DMS 273 (cell line): Measurements from ENCODE around the gene ISYNA1.
A peak's percentile ranks its signal among the peaks of the same experiment; 100 is the strongest.

ENCODE experiments used
- DNase-seq: peaks from one replicate; lab custom pipeline; 2025; ENCODE audit not compliant: unreplicated experiment; lab: John Stamatoyannopoulos, UW

Gene ISYNA1

GRCh38 chr19:18437491-18438330, at the start of gene ISYNA1:
TSS of gene ISYNA1 (minus strand) at chr19:18438133. CDS start at chr19:18437979, 154 bp downstream.
- DNase-seq, result peak; percentile 79

- DNase-seq, result no peak
These were observed 48.8 kb upstream of the ISYNA1 start for GRCh38 chr19:18486746-18487145.

- DNase-seq, result no peak
These were observed 47.1 kb upstream of the ISYNA1 start for GRCh38 chr19:18484992-18485391.

GRCh38 chr19:18483119-18483890, 45.4 kb upstream of the ISYNA1 start:
- DNase-seq, result peak; percentile 81

GRCh38 chr19:18481505-18482222, 43.7 kb upstream of the ISYNA1 start:
- no peak for DNase-seq

DNA sequence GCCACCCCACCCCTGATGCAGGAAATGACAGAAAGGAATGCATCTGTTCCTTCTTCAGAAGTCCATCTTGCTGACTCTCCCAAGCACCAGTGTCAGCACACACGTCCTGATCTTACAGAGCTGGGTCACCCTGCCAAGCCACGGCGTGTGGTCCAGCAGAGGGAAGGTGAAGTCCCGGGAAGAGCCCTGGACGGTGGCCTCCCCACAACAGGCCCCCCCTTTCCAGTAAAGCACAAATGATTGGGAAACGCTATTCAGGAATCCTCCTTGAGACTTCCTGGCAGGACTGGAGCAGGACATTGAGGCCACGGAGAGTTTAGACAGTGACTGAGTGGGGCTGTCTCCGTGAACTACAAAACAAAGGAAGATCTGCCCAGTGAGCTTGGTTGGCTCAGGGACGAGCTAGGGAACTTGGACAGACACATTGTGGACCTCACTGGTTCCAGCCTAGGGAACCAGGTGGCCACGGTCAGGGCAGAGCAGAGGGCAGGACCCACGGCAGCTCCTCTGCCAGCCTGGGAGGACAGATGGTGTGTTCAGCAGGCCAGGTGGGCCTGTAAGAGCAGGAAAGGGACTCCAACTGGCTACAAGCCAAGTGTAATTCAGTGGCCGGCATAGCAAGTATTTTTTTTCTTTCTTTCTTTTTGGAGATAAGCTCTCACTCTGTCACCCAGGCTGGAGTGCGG, 42.2 kb upstream of the ISYNA1 start:
- peak; percentile 94 for DNase-seq

GRCh38 chr19:18478545-18479311, 40.8 kb upstream of the ISYNA1 start:
- peak; percentile 65 for DNase-seq

- DNase-seq, result peak; percentile 72
These were observed 40.0 kb upstream of the ISYNA1 start for GRCh38 chr19:18477974-18478373.

- DNase-seq, result peak; percentile 28
These were observed 39.3 kb upstream of the ISYNA1 start for GRCh38 chr19:18477042-18477779.

DNA sequence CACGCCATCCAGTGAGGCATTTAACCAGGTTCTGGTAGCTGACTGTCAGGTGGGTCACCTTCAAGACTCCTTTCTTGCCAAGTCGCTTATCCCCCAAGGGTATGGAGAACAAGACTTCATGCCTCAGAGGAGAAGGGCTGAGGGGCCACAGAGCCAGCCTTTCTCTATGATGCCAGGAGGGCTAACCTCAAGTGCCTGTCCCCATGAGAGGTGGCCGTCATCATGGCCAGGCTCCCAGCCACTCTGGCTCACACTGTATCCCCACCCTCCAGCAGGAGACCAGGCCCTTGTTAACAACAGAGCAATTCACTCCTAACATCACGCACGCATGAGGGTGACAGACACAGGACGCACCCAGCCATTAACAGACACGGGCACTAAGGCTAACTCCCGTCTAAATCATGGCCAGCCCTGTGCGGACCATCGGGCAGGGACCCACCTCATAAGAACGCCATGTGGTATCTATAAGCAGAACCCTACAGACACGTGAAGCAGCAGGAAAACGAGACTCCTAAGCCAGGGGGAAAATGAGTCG, 38.6 kb upstream of the ISYNA1 start:
- DNase-seq, result no peak

- peak; percentile 34 for DNase-seq
These were observed 37.9 kb upstream of the ISYNA1 start for GRCh38 chr19:18475762-18476331.

GRCh38 chr19:18475004-18475453, 37.1 kb upstream of the ISYNA1 start:
- no peak for DNase-seq

DNA sequence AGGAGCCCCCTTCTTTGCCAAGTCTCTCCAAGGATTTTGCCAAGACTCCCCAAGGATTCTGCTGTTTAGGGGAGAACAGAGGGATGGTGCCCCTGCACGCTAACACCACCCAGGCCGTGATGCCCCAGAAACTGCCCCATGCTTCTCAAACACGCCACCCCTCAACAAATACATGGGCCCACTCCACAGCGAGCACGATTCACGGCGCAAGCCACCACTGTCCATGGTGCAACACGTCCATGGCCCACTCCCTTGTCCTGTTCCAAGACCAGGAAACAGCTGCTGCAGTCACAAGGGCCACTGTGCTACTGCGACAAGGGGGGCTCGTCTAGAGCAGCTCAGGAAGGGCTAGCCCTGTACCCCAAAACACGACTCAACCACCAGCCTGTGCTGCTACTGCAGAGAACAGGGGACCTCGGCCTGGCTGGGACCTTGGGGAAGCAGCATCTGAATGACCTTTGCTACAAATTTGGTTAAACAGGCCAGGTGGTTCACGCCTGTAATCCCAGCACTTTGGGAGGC, 36.5 kb upstream of the ISYNA1 start:
- DNase-seq, result no peak

GRCh38 chr19:18473706-18474087, 35.8 kb upstream of the ISYNA1 start:
- no peak for DNase-seq

DNA sequence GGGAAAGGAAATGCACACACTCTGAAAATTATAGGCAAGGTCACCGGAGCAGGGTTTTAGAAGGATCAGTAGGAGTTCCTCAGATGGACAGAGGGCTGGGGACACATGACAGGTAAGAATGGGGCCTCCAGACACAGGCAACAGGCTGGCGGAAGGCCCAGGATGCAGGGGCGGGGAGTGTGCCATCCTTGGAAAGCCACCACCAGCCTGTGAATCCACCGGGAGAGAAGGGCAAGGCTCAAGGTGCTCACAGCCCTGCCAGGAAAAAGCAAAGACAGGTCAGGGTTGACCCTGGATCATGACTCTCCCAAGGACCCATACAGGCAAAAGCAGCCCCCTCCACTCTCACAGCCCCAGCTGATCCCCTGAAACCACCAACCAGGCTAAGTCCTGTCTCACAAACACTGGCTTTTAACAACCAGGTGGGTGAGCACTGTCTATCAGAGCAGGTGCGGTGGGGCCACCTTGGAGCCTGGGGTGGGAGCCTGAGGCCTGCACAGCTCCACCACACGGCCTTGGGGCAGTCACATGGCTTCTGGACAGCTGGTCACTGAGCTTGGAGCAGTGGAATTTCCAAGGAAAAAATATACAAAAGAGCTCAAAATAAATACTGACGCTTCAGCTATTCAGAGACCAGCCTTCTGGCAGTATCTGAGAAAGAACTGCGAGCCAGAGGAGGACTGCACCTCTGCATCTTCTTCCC, 35.2 kb upstream of the ISYNA1 start:
- DNase-seq, result no peak

GRCh38 chr19:18470787-18471186, 32.9 kb upstream of the ISYNA1 start:
- DNase-seq, result no peak

GRCh38 chr19:18469069-18469846, 31.3 kb upstream of the ISYNA1 start:
- peak; percentile 79 for DNase-seq
